GM11168 (cell line): ENCODE results near the gene GOLGA6B.
"Not testable (repeated sequence)": the region's sequence is repeated elsewhere in the genome, so short reads cannot be mapped to it uniquely, and the experiment has no call there.

Source experiments
- in situ Hi-C: fragments of 300-500 bp; cut with MboI; formaldehyde crosslinking; loops from one replicate; pipeline ENCODE4 v1.12.0; 2022; ENCODE audit warnings: low sequenced_read_pairs; ENCODE audit not compliant: unreplicated experiment

Gene GOLGA6B

DNA sequence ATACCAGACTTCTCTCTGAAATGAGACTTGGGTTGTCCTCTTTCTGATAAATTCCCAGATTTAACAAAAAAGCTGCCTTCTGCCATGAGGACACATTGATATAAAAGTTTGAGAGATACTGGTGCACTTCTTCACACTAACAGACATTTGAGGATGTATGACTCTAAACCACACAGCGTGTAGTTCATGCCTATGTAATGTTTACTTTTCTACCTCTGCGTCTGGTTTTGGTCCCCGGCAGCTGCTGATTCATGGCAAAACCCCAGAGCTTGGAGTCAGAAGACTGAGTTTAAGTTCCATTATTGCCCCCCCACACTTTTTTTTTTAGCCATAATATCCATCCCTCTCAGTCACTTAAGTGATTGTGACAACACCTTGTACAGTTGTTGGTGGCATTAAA lies 1.5 kb downstream of the GOLGA6B start:
- in situ Hi-C loops = not testable (repeated sequence)

GRCh38 chr15:72661081-72661480 lies 6.6 kb downstream of the GOLGA6B start:
- in situ Hi-C loops = not testable (repeated sequence)

GRCh38 chr15:72663931-72664330 lies 9.4 kb downstream of the GOLGA6B start:
- in situ Hi-C loops = not testable (repeated sequence)

DNA sequence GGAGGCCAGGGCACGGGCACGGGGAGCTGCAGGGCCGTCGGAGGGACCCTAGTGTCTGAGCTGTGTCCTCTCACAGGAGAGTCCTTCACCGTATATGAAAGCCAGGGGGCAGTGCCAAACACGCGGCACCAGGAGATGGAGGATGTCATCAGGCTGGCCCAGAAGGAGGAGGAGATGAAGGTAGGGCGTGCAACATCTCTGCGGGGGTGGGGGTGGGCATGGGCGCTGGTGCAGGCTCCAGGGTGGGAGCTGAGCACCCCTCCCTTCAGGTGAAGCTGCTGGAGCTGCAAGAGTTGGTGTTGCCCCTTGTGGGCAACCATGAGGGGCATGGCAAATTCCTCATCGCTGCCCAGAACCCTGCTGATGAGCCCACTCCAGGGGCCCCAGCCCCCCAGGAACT lies 11.2 kb downstream of the GOLGA6B start:
- in situ Hi-C loops = not testable (repeated sequence)

DNA sequence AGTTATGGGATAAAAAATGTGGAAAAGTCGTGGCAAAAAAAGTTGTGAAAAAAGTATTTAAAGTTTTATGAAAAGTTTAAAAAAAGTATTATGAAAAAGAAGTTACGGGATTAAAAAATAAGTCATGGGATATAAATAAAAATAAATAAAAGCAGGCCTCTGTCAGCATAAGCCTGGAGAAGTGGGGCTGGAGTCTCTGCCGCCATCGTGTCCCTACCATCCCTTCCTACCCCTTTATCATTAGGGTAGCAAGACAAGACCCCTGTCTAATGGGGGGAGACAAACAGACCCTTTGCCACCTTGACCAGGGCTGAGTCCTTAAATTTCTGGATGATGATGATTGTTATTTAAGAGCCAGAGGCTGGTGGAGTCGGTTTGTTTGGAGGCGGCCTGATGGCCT lies 15.3 kb downstream of the GOLGA6B start:
- in situ Hi-C loops = loop anchor here (10.0 kb wide), 1 partner anchor 75 kb away; no protein-coding TSS in a partner anchor

DNA sequence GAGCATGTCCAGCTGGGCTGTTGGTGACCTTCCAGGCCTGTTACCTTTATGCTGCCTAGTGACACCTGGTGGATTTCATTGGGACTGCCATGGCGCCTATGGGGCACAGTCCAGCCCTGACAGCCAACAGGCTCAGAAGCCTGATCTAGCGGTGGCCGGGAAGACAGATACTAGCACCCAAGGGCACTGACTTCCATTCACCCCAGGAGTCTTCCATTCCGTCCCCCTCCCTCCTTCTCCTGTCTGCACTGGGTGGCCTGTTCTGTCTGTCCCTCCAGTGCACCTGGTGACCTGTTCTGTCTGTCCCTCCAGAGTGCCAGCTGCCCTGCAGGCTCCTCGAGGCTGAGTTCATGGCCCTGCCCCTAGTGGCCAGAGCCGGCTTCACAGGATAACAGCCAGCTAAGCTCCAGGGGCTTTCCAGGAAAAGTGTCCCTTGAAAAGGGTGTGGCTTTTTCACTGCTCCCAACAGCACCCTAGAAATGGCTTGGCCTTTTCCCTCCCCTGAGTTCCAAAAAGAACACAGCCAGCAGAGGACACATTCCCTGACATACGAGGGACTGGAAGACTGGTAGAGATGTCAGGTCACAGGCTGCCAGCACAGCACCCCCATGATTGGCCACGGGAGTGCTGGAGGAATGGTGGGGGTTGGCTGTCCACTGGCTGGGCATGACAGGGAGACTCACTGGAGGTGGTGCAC lies 16.3 kb downstream of the GOLGA6B start:
- in situ Hi-C loops = loop anchor here (10.0 kb wide), 1 partner anchor 76 kb away; no protein-coding TSS in a partner anchor

DNA sequence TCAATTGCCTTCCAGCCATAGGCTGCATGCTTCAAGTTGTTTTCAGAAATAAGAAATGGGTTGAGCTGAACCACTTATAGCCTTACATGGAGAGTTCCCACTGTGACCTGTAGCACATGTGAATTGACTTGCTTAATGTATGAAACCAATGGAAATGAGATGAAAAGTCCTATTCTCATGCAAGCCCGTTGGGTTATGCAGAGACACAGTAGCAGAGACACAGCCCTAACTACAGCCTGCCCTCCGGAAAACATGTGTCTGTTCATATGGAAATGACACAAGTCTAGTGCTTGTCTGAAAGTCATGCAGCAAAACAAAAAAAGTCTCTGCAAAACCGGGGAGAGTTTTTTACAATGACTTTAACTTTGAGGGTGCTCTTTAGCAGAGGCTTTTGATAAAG lies 17.0 kb downstream of the GOLGA6B start:
- in situ Hi-C loops = loop anchor here (10.0 kb wide), 1 partner anchor 77 kb away; no protein-coding TSS in a partner anchor

- in situ Hi-C loops = loop anchor here (10.0 kb wide), 1 partner anchor 82 kb away; no protein-coding TSS in a partner anchor
Observed at GRCh38 chr15:72676838-72677237, 22.3 kb downstream of the GOLGA6B start.

GRCh38 chr15:72680931-72681330 lies 26.4 kb downstream of the GOLGA6B start:
- in situ Hi-C loops = loop anchor here (5.0 kb wide), 1 partner anchor 54 kb away; no protein-coding TSS in a partner anchor

GRCh38 chr15:72682772-72683171 lies 28.3 kb downstream of the GOLGA6B start:
- in situ Hi-C loops = loop anchor here (5.0 kb wide), 1 partner anchor 55 kb away; no protein-coding TSS in a partner anchor

DNA sequence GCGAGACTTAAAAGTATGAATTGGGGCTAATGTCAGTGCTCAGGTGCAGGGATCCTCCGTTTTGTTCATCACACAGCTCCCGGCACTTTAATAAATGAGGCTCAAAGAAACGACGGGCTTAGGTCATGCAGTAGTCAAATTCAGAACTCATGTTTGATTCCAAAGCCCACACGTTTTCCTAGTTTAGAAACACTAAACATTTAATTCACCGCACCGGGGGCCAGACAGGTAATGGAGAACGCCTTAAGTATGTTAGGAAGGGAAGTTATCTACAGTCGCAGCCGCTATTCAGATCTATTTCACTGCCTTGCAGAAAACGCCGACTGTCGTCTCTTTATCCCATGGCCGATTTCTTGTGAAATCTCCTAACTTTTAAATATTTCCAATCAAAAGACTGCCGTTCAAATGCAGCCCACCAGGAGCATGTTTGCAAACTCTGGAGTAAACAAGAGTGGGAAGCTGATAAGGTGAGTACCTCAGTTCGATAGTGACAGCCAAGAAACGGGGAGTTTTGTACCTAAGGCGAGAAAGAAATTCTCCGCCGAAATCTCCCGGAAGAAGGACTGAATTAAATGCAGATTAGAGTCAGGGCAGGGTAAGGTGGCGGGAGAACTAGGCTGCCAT lies 30.9 kb downstream of the GOLGA6B start:
- in situ Hi-C loops = no loop called here

GRCh38 chr15:72685925-72686794 lies 31.7 kb downstream of the GOLGA6B start, which contains the start of the genes BBS4 and HIGD2B:
TSS of gene BBS4 (plus strand) at chr15:72686207. CDS start at chr15:72686228, 21 bp downstream.
TSS of gene HIGD2B (minus strand) at chr15:72686182. CDS start at chr15:72676374, 9,808 bp downstream.
- in situ Hi-C loops = no loop called here

- in situ Hi-C loops = no loop called here
Observed at GRCh38 chr15:72688697-72689096, 34.2 kb downstream of the GOLGA6B start.

GRCh38 chr15:72690938-72691337 lies 36.4 kb downstream of the GOLGA6B start:
- in situ Hi-C loops = no loop called here

GRCh38 chr15:72698938-72699337 lies 44.4 kb downstream of the GOLGA6B start:
- in situ Hi-C loops = no loop called here

- in situ Hi-C loops = no loop called here
Observed at GRCh38 chr15:72700076-72700475, 45.6 kb downstream of the GOLGA6B start.

GRCh38 chr15:72706266-72706665 lies 51.8 kb downstream of the GOLGA6B start:
- in situ Hi-C loops = no loop called here

GRCh38 chr15:72708551-72709303 lies 54.2 kb downstream of the GOLGA6B start:
- in situ Hi-C loops = not testable (repeated sequence)
